Trophoblast cell (in vitro differentiated cells and primary cell): Measurements from ENCODE around the gene CEL.
"Not testable (repeated sequence)": the region's sequence is repeated elsewhere in the genome, so short reads cannot be mapped to it uniquely, and the experiment has no call there.

Source experiments
- DNase-seq, 2 donors: peaks; one replicate each; pipeline ENCODE4 v3.0.0-alpha.2; 2016
- H2AFZ ChIP-seq: 2 replicates; pipeline ENCODE4 v1.6.1; 2013; ENCODE audit warnings: low read length, moderate library complexity, mild to moderate bottlenecking; ENCODE audit not compliant: insufficient read depth, poor library complexity
- H2AK5ac ChIP-seq: 2 replicates; pipeline ENCODE4 v1.6.1; 2013; ENCODE audit warnings: mild to moderate bottlenecking, low read length
- H2BK120ac ChIP-seq: 2 replicates; pipeline ENCODE4 v1.6.1; 2013; ENCODE audit warnings: low read length, mild to moderate bottlenecking, moderate library complexity; ENCODE audit not compliant: insufficient read depth, poor library complexity
- H2BK12ac ChIP-seq: 2 replicates; pipeline ENCODE4 v1.6.1; 2013; ENCODE audit warnings: mild to moderate bottlenecking, low read length, moderate library complexity
- H2BK5ac ChIP-seq: 2 replicates; pipeline ENCODE4 v1.6.1; 2013; ENCODE audit warnings: low read length, low read depth, moderate library complexity, mild to moderate bottlenecking; ENCODE audit not compliant: poor library complexity
- H3K14ac ChIP-seq: 2 replicates; pipeline ENCODE4 v1.6.1; 2013; ENCODE audit warnings: mild to moderate bottlenecking, low read length
- H3K18ac ChIP-seq: 2 replicates; pipeline ENCODE4 v1.6.1; 2013; ENCODE audit warnings: mild to moderate bottlenecking, low read length
- H3K23ac ChIP-seq: 2 replicates; pipeline ENCODE4 v1.6.1; 2013; ENCODE audit warnings: low read length
- H3K27ac ChIP-seq: 2 replicates; pipeline ENCODE4 v1.5.1; 2013; ENCODE audit warnings: low read depth, mild to moderate bottlenecking, inconsistent platforms, low read length, moderate library complexity
- H3K27me3 ChIP-seq: 2 replicates; pipeline ENCODE4 v1.6.1; 2013; ENCODE audit warnings: inconsistent platforms, mild to moderate bottlenecking, low read length, moderate library complexity; ENCODE audit not compliant: insufficient read depth
- H3K36me3 ChIP-seq, 2 experiments: 1 replicate in 1 of 2; 2 replicates in 1 of 2; pipeline ENCODE4 v1.6.1; 2013; ENCODE audit warnings: low read length in 2 of 2, mild to moderate bottlenecking in 2 of 2, moderate library complexity in 1 of 2; ENCODE audit not compliant: insufficient read depth in 2 of 2, control insufficient read depth in 1 of 2
- H3K4ac ChIP-seq: 2 replicates; pipeline ENCODE4 v1.6.1; 2013; ENCODE audit warnings: low read depth, mild to moderate bottlenecking, low read length, moderate library complexity
- H3K4me1 ChIP-seq, 2 experiments: 1 replicate in 1 of 2; 2 replicates in 1 of 2; pipeline ENCODE4 v1.6.1; 2013; ENCODE audit warnings: low read length in 2 of 2, mild to moderate bottlenecking in 2 of 2, moderate library complexity in 1 of 2; ENCODE audit not compliant: insufficient read depth in 2 of 2, control insufficient read depth in 1 of 2
- H3K4me2 ChIP-seq: 2 replicates; pipeline ENCODE4 v1.6.1; 2013; ENCODE audit warnings: inconsistent platforms, mild to moderate bottlenecking, low read length, moderate library complexity
- H3K4me3 ChIP-seq: 2 replicates; pipeline ENCODE4 v1.5.1; 2013; ENCODE audit warnings: mild to moderate bottlenecking, low read depth, low read length, inconsistent platforms
- H3K79me1 ChIP-seq: one replicate; pipeline ENCODE4 v1.6.1; 2013; ENCODE audit warnings: low read length
- H3K79me2 ChIP-seq: 2 replicates; pipeline ENCODE4 v1.6.1; 2013; ENCODE audit warnings: low read length, mild to moderate bottlenecking; ENCODE audit not compliant: control insufficient read depth, insufficient read depth, poor library complexity
- H3K9ac ChIP-seq: 2 replicates; pipeline ENCODE4 v1.6.1; 2013; ENCODE audit warnings: mild to moderate bottlenecking, low read length
- H3K9me3 ChIP-seq: 2 replicates; pipeline ENCODE4 v1.6.1; 2013; ENCODE audit warnings: low read depth, mild to moderate bottlenecking, control low read depth, inconsistent platforms, low read length; ENCODE audit not compliant: insufficient read depth
- H4K12ac ChIP-seq: 2 replicates; pipeline ENCODE4 v1.6.1; 2013; ENCODE audit warnings: low read depth, mild to moderate bottlenecking, low read length, moderate library complexity
- H4K8ac ChIP-seq: 2 replicates; pipeline ENCODE4 v1.6.1; 2013; ENCODE audit warnings: low read depth, mild to moderate bottlenecking, low read length, moderate library complexity
- H4K91ac ChIP-seq: one replicate; pipeline ENCODE4 v1.6.1; 2013; ENCODE audit warnings: low read depth, mild to moderate bottlenecking, low read length, moderate library complexity
- WGBS: extraction: QIAGEN DNeasy Blood & Tissue Kit; methylation state at CpG from one replicate; pipeline ENCODE4 v1.1.7; 2013; ENCODE audit warnings: missing lambda C conversion rate; ENCODE audit not compliant: insufficient read length, insufficient coverage; ENCODE audit errors: extremely low coverage; 5-methylcytosine and 5-hydroxymethylcytosine counted together

CEL gene

GRCh38 chr9:133037775-133038515 lies 23.8 kb upstream of the CEL start:
- Histone ChIP-seq H2BK12ac (no peak overlapping the region), H3K4me3 (no peak overlapping the region), H3K23ac (no peak overlapping the region), H2BK5ac (no peak overlapping the region), H3K4me2 (no peak overlapping the region), H3K9ac (no peak overlapping the region), H3K9me3 (no peaks in the 10 kb centered on the region), H3K36me3 (peaks cover 23 to 38% of the 10 kb centered on the region in 2 experiments), H3K14ac (no peak overlapping the region), H3K79me2 (no peaks in the 10 kb centered on the region), H4K12ac (no peak overlapping the region), H2BK120ac (no peak overlapping the region), H3K4ac (no peak overlapping the region), H2AK5ac (no peak overlapping the region), H3K27me3 (no peaks in the 10 kb centered on the region), H4K8ac (no peak overlapping the region), H3K27ac (no peak overlapping the region), H3K4me1 (no peaks in the 10 kb centered on the region), H3K18ac (no peak overlapping the region), H4K91ac (no peak overlapping the region), H2AFZ (no peak overlapping the region), H3K79me1 (no peaks in the 10 kb centered on the region)
- no peak for DNase-seq
- no CpG with 5 or more reads among the region's 25 CpGs for WGBS

- H3K23ac ChIP-seq, H3K4me2 ChIP-seq, H4K8ac ChIP-seq, H4K91ac ChIP-seq, H3K27me3 ChIP-seq, H2BK12ac ChIP-seq, H3K4me1 ChIP-seq, H2AFZ ChIP-seq, H2BK5ac ChIP-seq, H3K79me1 ChIP-seq, H3K4me3 ChIP-seq, H2BK120ac ChIP-seq, H3K9me3 ChIP-seq, H3K79me2 ChIP-seq, H3K14ac ChIP-seq, H2AK5ac ChIP-seq, H4K12ac ChIP-seq, H3K9ac ChIP-seq, H3K27ac ChIP-seq, H3K18ac ChIP-seq, H3K4ac ChIP-seq: not testable (repeated sequence)
- no CpG with 5 or more reads among the region's 12 CpGs for WGBS
- H3K36me3 ChIP-seq = peaks cover 43 to 55% of the 10 kb centered on the region in 2 experiments
- peak; percentile 30 to 64 for DNase-seq
Measured at GRCh38 chr9:133040892-133041479, 20.8 kb upstream of the CEL start.

GRCh38 chr9:133041958-133042357 lies 19.8 kb upstream of the CEL start:
- H3K18ac ChIP-seq = no peak overlapping the region
- DNase-seq = no peak
- H3K23ac ChIP-seq = no peak overlapping the region
- H3K9me3 ChIP-seq = no peaks in the 10 kb centered on the region
- H4K91ac ChIP-seq = no peak overlapping the region
- WGBS = no CpG with 5 or more reads among the region's 9 CpGs
- no peak overlapping the region for H4K12ac ChIP-seq
- H2BK5ac ChIP-seq = no peak overlapping the region
- no peaks in the 10 kb centered on the region for H3K27me3 ChIP-seq
- peaks cover 52 to 62% of the 10 kb centered on the region in 2 experiments for H3K36me3 ChIP-seq
- no peaks in the 10 kb centered on the region for H3K79me1 ChIP-seq
- no peak overlapping the region for H2AK5ac ChIP-seq
- H2BK12ac ChIP-seq = no peak overlapping the region
- no peak overlapping the region for H3K4me3 ChIP-seq
- no peak overlapping the region for H2BK120ac ChIP-seq
- H4K8ac ChIP-seq = no peak overlapping the region
- H2AFZ ChIP-seq = no peak overlapping the region
- no peak overlapping the region for H3K27ac ChIP-seq
- H3K4me2 ChIP-seq = no peak overlapping the region
- H3K4ac ChIP-seq = no peak overlapping the region
- H3K79me2 ChIP-seq = no peaks in the 10 kb centered on the region
- no peak overlapping the region for H3K14ac ChIP-seq
- no peak overlapping the region for H3K9ac ChIP-seq
- H3K4me1 ChIP-seq = no peaks in the 10 kb centered on the region

- Histone ChIP-seq H3K14ac (no peak overlapping the region), H3K79me1 (no peaks in the 10 kb centered on the region), H2BK120ac (no peak overlapping the region), H2BK12ac (no peak overlapping the region), H3K23ac (no peak overlapping the region), H3K27ac (no peak overlapping the region), H2AFZ (no peak overlapping the region), H3K36me3 (peaks cover 54 to 61% of the 10 kb centered on the region in 2 experiments), H2BK5ac (no peak overlapping the region), H3K27me3 (no peaks in the 10 kb centered on the region), H3K79me2 (no peaks in the 10 kb centered on the region), H3K9me3 (no peaks in the 10 kb centered on the region), H3K4me1 (no peaks in the 10 kb centered on the region), H3K18ac (no peak overlapping the region), H3K9ac (no peak overlapping the region), H4K8ac (no peak overlapping the region), H3K4me2 (no peak overlapping the region), H3K4me3 (no peak overlapping the region), H4K91ac (no peak overlapping the region), H2AK5ac (no peak overlapping the region), H4K12ac (no peak overlapping the region), H3K4ac (no peak overlapping the region)
- no CpG with 5 or more reads among the region's 8 CpGs for WGBS
- DNase-seq = no peak
Measured at GRCh38 chr9:133042676-133043075, 19.1 kb upstream of the CEL start.
